Astrocyte (in vitro differentiated cells and primary cell): ENCODE results near the gene SPRED2. TPM values are rescaled to one million over a fixed set of nuclear protein-coding genes. Genes with fewer than 3 reads are reported as not detected.

Experiments
- DNase-seq: peaks from one replicate; pipeline ENCODE4 v3.0.0-alpha.2; 2010; ENCODE audit warnings: low read depth
- FAIRE-seq: peaks from 2 replicates; lab custom pipeline; 2011; peaks lifted over from hg19 to GRCh38; lab: Jason Lieb, UNC
- H2AFZ ChIP-seq: 2 replicates; pipeline ENCODE4 v1.6.0; 2012; ENCODE audit warnings: low read depth, low read length, inconsistent platforms
- H3K27ac ChIP-seq: 2 replicates; pipeline ENCODE4 v1.5.1; 2011; ENCODE audit warnings: low read depth, low read length, inconsistent platforms
- H3K27me3 ChIP-seq: 2 replicates; pipeline ENCODE4 v1.6.0; 2011; ENCODE audit warnings: low read length, inconsistent platforms; ENCODE audit not compliant: insufficient read depth
- H3K36me3 ChIP-seq: 2 replicates; pipeline ENCODE4 v1.5.1; 2011; ENCODE audit warnings: low read length, inconsistent platforms; ENCODE audit not compliant: insufficient read depth
- H3K4me1 ChIP-seq: 2 replicates; pipeline ENCODE4 v1.5.1; 2011; ENCODE audit warnings: low read length, inconsistent platforms; ENCODE audit not compliant: insufficient read depth
- H3K4me2 ChIP-seq: 2 replicates; pipeline ENCODE4 v1.6.0; 2012; ENCODE audit warnings: low read length, inconsistent platforms
- H3K4me3 ChIP-seq: 2 replicates; pipeline ENCODE4 v1.5.1; 2011; ENCODE audit warnings: low read depth, mild to moderate bottlenecking, low read length, inconsistent platforms; ENCODE audit not compliant: insufficient read depth
- H3K79me2 ChIP-seq: 2 replicates; pipeline ENCODE4 v1.6.0; 2012; ENCODE audit warnings: mild to moderate bottlenecking, low read length, inconsistent platforms; ENCODE audit not compliant: insufficient read depth
- H3K9ac ChIP-seq: 2 replicates; pipeline ENCODE4 v1.6.0; 2012; ENCODE audit warnings: mild to moderate bottlenecking, low read length, inconsistent platforms
- H3K9me3 ChIP-seq: 2 replicates; pipeline ENCODE4 v1.5.1; 2012; ENCODE audit warnings: low read depth, mild to moderate bottlenecking, low read length, inconsistent platforms; ENCODE audit not compliant: insufficient read depth
- H4K20me1 ChIP-seq: 2 replicates; pipeline ENCODE4 v1.6.0; 2012; ENCODE audit warnings: low read length, inconsistent platforms; ENCODE audit not compliant: insufficient read depth
- H3K27ac Mint-ChIP-seq: one replicate; pipeline ENCODE4 v1.8.0; 2021; ENCODE audit warnings: mild to moderate bottlenecking, mixed read lengths; ENCODE audit not compliant: unreplicated experiment
- H3K27me3 Mint-ChIP-seq: one replicate; pipeline ENCODE4 v1.8.0; 2021; ENCODE audit warnings: low read depth, mixed read lengths; ENCODE audit not compliant: unreplicated experiment
- H3K36me3 Mint-ChIP-seq: one replicate; pipeline ENCODE4 v1.8.0; 2021; ENCODE audit warnings: low read depth, mixed read lengths; ENCODE audit not compliant: unreplicated experiment
- H3K4me1 Mint-ChIP-seq: one replicate; pipeline ENCODE4 v1.8.0; 2021; ENCODE audit warnings: low read depth, mixed read lengths; ENCODE audit not compliant: unreplicated experiment
- H3K4me3 Mint-ChIP-seq: one replicate; pipeline ENCODE4 v1.8.0; 2021; ENCODE audit warnings: mild to moderate bottlenecking, moderate library complexity, mixed read lengths; ENCODE audit not compliant: unreplicated experiment
- H3K9me3 Mint-ChIP-seq: one replicate; pipeline ENCODE4 v1.8.0; 2021; ENCODE audit warnings: mild to moderate bottlenecking, mixed read lengths; ENCODE audit not compliant: unreplicated experiment
- EZH2 ChIP-seq: IDR thresholded peaks from 2 replicates; pipeline ENCODE4 v1.6.1; 2012; ENCODE audit warnings: mild to moderate bottlenecking, low read length, inconsistent platforms; ENCODE audit not compliant: insufficient read depth
- total RNA-seq: library from RNA; stranded (reverse); gene quantifications from 2 replicates; pipeline ENCODE4 v1.2.1, GENCODE V29; 2021
- TF ChIP-seq, protein P1 (sequence below): IDR thresholded peaks from 2 replicates; pipeline ENCODE4 v1.5.1; 2011; ENCODE audit warnings: low read depth, mild to moderate bottlenecking, inconsistent platforms, low read length, moderate library complexity; ENCODE audit not compliant: insufficient read depth

SPRED2 gene
- total RNA-seq, 1 donor from 2014 or later: 47.3 TPM

DNA sequence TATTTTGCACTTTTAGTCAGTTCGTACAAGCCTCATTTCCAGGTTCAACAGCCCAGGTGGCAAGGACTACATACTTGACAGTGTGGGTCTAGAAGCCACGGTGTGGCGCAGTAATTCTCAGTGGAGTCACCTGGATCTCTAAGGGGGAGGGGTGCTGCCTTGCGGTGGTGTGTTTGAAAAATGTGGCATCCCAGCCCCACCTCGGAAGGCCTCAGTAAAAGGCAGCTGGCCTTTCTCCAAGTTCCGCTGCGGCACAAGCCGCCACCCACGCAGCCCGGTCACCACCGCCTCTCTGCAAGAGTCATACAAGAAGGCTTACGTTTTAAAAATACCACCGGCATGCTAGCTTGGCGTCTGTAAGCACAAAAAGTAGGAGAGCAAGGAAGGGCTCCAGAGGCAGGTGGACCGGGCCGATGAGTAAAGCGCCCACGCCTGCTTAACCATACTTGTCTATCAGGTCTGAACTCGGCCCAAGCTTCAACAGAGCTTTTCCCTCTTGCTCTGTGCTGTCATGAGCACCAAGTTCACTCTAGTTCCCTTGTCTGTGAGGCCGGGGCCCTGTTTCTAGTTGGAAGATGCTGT is 49.5 kb downstream of the SPRED2 start:
- Histone ChIP-seq H3K79me2 (peaks cover 66% of the 10 kb centered on the region), H3K36me3 (no peaks in the 10 kb centered on the region), H3K4me1 (peaks cover 49% of the 10 kb centered on the region), H3K4me3 (peak overlapping the region; percentile 26), H3K27ac (peak overlapping the region; percentile 79), H4K20me1 (peaks cover 71% of the 10 kb centered on the region), H3K4me2 (peak overlapping the region; percentile 76), H2AFZ (no peak overlapping the region), H3K9ac (peak overlapping the region; percentile 66), H3K27me3 (no peaks in the 10 kb centered on the region), H3K9me3 (no peaks in the 10 kb centered on the region)
- FAIRE-seq (no peak), DNase-seq (peak; percentile 99)
- peak overlapping the region; percentile 45 for H3K4me3 Mint-ChIP-seq
- TF ChIP-seq EZH2: no peak
- TF ChIP-seq, protein P1, sequence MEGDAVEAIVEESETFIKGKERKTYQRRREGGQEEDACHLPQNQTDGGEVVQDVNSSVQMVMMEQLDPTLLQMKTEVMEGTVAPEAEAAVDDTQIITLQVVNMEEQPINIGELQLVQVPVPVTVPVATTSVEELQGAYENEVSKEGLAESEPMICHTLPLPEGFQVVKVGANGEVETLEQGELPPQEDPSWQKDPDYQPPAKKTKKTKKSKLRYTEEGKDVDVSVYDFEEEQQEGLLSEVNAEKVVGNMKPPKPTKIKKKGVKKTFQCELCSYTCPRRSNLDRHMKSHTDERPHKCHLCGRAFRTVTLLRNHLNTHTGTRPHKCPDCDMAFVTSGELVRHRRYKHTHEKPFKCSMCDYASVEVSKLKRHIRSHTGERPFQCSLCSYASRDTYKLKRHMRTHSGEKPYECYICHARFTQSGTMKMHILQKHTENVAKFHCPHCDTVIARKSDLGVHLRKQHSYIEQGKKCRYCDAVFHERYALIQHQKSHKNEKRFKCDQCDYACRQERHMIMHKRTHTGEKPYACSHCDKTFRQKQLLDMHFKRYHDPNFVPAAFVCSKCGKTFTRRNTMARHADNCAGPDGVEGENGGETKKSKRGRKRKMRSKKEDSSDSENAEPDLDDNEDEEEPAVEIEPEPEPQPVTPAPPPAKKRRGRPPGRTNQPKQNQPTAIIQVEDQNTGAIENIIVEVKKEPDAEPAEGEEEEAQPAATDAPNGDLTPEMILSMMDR: no peak
- peak overlapping the region; percentile 79 for H3K27ac Mint-ChIP-seq
- peaks cover 72% of the 10 kb centered on the region for H3K4me1 Mint-ChIP-seq
- H3K9me3 Mint-ChIP-seq: no peaks in the 10 kb centered on the region
- no peaks in the 10 kb centered on the region for H3K27me3 Mint-ChIP-seq
- peaks cover 6% of the 10 kb centered on the region for H3K36me3 Mint-ChIP-seq

DNA sequence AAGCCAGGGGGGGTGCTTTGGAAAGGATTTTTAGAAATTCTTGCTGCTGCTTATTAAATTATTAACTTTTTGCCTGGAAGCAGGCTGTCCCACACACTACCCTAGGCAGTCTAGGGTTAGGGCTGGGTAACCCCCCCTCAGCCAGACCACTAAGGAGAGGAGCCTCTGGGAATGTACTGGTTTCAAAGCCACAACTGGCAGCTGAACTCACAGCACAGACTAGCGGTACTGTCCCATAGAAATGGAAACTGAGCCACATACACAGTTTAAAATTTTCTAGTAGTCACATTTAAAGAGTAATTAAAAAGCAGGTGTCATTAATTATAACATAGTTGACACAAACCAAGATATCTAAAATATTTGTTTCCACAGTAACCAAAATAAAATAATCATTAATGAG is 50.1 kb downstream of the SPRED2 start:
- peak overlapping the region; percentile 79 for H3K27ac Mint-ChIP-seq
- H3K9me3 ChIP-seq: no peaks in the 10 kb centered on the region
- no peaks in the 10 kb centered on the region for H3K9me3 Mint-ChIP-seq
- H3K9ac ChIP-seq: peak overlapping the region; percentile 39
- H2AFZ ChIP-seq: no peak overlapping the region
- peak; percentile 44 for DNase-seq
- FAIRE-seq: no peak
- H3K4me1 ChIP-seq: peaks cover 54% of the 10 kb centered on the region
- no peaks in the 10 kb centered on the region for H3K36me3 ChIP-seq
- H3K27ac ChIP-seq: peak overlapping the region; percentile 79
- H3K4me3 ChIP-seq: peak overlapping the region; percentile 9
- peak overlapping the region; percentile 76 for H3K4me2 ChIP-seq
- peaks cover 74% of the 10 kb centered on the region for H3K4me1 Mint-ChIP-seq
- H3K4me3 Mint-ChIP-seq: no peak overlapping the region
- no peaks in the 10 kb centered on the region for H3K27me3 ChIP-seq
- H3K27me3 Mint-ChIP-seq: no peaks in the 10 kb centered on the region
- TF ChIP-seq, protein P1: no peak
- TF ChIP-seq EZH2: no peak
- H3K79me2 ChIP-seq: peaks cover 62% of the 10 kb centered on the region
- peaks cover 68% of the 10 kb centered on the region for H4K20me1 ChIP-seq
- peaks cover 6% of the 10 kb centered on the region for H3K36me3 Mint-ChIP-seq

DNA sequence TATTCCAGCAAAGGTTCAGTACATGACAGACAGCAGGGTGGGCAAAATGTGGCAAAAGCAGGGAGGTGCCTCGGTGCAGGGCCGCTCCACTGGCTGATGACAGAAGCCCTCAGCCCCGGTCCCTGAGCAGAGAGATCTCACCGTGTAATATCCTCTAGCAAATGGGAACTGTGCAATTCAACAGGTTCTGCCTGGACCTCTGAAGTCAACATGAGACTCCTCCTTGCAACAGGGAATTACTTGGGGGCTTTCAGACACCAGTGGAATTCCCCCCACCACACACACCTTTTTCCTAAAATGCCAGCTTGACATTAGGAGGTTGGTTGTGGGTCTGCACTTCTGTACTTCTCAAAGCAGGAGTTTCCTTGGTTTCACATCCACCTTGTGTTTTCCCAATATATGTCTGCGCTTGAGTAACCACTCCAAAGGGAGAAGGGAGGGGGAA is 50.8 kb downstream of the SPRED2 start:
- no peak overlapping the region for H3K27ac ChIP-seq
- H3K36me3 ChIP-seq: no peaks in the 10 kb centered on the region
- peaks cover 62% of the 10 kb centered on the region for H4K20me1 ChIP-seq
- TF ChIP-seq EZH2: no peak
- TF ChIP-seq, protein P1: no peak
- FAIRE-seq: no peak
- no peak overlapping the region for H3K4me3 Mint-ChIP-seq
- H3K4me3 ChIP-seq: no peak overlapping the region
- H3K27me3 Mint-ChIP-seq: no peaks in the 10 kb centered on the region
- H3K4me2 ChIP-seq: no peak overlapping the region
- H3K36me3 Mint-ChIP-seq: peaks cover 6% of the 10 kb centered on the region
- H3K27me3 ChIP-seq: no peaks in the 10 kb centered on the region
- DNase-seq: no peak
- H3K27ac Mint-ChIP-seq: no peak overlapping the region
- H3K9ac ChIP-seq: no peak overlapping the region
- H3K9me3 Mint-ChIP-seq: no peaks in the 10 kb centered on the region
- no peak overlapping the region for H2AFZ ChIP-seq
- H3K4me1 Mint-ChIP-seq: peaks cover 75% of the 10 kb centered on the region
- peaks cover 57% of the 10 kb centered on the region for H3K4me1 ChIP-seq
- no peaks in the 10 kb centered on the region for H3K9me3 ChIP-seq
- H3K79me2 ChIP-seq: peaks cover 61% of the 10 kb centered on the region
